PC-9 (cell line): ENCODE measurements around the gene NYAP1.

Experiments
- CTCF ChIP-seq: fragments of 200-600 bp; sonication (generic); conservative IDR thresholded peaks from 2 replicates; pipeline ENCODE4 v1.6.1; 2017; ENCODE audit warnings: mixed run types, antibody characterized with exemption, mild to moderate bottlenecking, moderate library complexity
- EZH2 ChIP-seq: fragments of 200-600 bp; sonication (generic); IDR thresholded peaks from 2 replicates; pipeline ENCODE4 v1.8.0; 2017; ENCODE audit warnings: antibody characterized with exemption, low read depth

- no peak for TF ChIP-seq CTCF
- no peak for TF ChIP-seq EZH2
These were observed 28.5 kb upstream of the NYAP1 start for GRCh38 chr7:100455206-100455605.
